Measurements from ENCODE around the gene COL20A1. TPM values are rescaled to one million over a fixed set of nuclear protein-coding genes. Genes with fewer than 3 reads are reported as not detected.

COL20A1 gene
- total and polyA plus RNA-seq, 2 donors (not counting 1 experiment from before 2014, with no cell fraction given): not detected

DNA sequence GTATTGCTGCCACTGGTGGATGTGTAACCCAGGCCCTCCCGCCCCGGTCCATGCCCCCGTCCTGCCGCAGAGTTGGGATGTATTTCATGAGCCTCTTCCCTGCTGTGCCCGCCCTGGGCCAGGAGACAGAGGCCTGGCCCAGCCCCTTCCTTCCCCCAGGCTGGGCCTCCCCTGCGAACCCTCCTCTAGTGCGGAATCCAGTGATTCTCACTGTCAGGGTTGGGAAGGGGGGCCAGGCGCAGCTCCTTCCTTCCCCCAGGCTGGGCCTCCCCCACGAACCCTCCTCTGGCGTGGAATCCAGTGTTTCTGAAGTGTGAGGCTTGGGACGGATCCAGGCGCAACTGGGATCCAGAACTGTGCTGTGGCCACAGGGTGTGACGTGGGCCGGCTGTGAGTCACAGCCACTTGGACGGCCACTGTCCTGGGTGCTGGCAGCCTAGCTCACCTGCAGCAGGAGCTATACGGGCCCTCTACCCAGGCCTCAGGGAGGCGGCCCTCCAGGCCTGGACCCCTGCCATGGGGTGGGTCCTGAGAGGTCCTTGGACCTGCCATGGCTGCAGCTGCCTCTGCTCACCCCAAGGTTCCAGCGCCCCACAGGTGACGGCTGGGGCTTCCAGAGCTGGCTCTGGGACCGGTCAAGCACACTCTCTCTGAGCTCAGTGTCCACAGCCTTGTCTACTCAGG lies 28.3 kb downstream of the COL20A1 start:
- DNase-seq (ENCODE audit: low read depth in 2 of 2): peak; percentile 37 to 54
- no peak overlapping the region for H2AFZ ChIP-seq (ENCODE audit: low read length)
- H3K36me3 ChIP-seq (ENCODE audit: control insufficient read depth, insufficient read depth, low read length): no peaks in the 10 kb centered on the region
- TF ChIP-seq, protein P1, sequence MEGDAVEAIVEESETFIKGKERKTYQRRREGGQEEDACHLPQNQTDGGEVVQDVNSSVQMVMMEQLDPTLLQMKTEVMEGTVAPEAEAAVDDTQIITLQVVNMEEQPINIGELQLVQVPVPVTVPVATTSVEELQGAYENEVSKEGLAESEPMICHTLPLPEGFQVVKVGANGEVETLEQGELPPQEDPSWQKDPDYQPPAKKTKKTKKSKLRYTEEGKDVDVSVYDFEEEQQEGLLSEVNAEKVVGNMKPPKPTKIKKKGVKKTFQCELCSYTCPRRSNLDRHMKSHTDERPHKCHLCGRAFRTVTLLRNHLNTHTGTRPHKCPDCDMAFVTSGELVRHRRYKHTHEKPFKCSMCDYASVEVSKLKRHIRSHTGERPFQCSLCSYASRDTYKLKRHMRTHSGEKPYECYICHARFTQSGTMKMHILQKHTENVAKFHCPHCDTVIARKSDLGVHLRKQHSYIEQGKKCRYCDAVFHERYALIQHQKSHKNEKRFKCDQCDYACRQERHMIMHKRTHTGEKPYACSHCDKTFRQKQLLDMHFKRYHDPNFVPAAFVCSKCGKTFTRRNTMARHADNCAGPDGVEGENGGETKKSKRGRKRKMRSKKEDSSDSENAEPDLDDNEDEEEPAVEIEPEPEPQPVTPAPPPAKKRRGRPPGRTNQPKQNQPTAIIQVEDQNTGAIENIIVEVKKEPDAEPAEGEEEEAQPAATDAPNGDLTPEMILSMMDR (conservative IDR thresholded peaks at IDR 0.05 in 1 of 2, IDR thresholded peaks at IDR 0.05 in 1 of 2; ENCODE audit: low read depth in 1 of 2, low read length in 2 of 2): no peak
- no peak for TF ChIP-seq EZH2 (IDR thresholded peaks at IDR 0.05; ENCODE audit: low read length, missing control alignments)
- H3K4me2 ChIP-seq (ENCODE audit: extremely low read depth, insufficient read depth, low read length): no peak overlapping the region
- H3K4me3 ChIP-seq (replicated peaks in 1 of 4; ENCODE audit: control extremely low read depth in 1 of 4, insufficient read depth in 1 of 4, low read depth in 3 of 4, low read length in 4 of 4): no peak overlapping the region
- no peaks in the 10 kb centered on the region for H3K9me3 ChIP-seq (ENCODE audit: control insufficient read depth, insufficient read depth, low read depth, low read length)
- H3K9ac ChIP-seq (ENCODE audit: insufficient read depth, low read length): no peak overlapping the region
- no peaks in the 10 kb centered on the region for H3K4me1 ChIP-seq (ENCODE audit: control insufficient read depth, extremely low read depth, insufficient read depth, low read length)
- no peak overlapping the region for H3K27ac ChIP-seq (ENCODE audit: insufficient read depth, low read length)
- peaks cover 7% of the 10 kb centered on the region for H3K27me3 ChIP-seq (ENCODE audit: control insufficient read depth, insufficient read depth, low read length)
- H3K79me2 ChIP-seq (ENCODE audit: control insufficient read depth, insufficient read depth, low read length): no peaks in the 10 kb centered on the region
- H4K20me1 ChIP-seq (ENCODE audit: control insufficient read depth, extremely low read depth, insufficient read depth, low read length): no peaks in the 10 kb centered on the region

DNA sequence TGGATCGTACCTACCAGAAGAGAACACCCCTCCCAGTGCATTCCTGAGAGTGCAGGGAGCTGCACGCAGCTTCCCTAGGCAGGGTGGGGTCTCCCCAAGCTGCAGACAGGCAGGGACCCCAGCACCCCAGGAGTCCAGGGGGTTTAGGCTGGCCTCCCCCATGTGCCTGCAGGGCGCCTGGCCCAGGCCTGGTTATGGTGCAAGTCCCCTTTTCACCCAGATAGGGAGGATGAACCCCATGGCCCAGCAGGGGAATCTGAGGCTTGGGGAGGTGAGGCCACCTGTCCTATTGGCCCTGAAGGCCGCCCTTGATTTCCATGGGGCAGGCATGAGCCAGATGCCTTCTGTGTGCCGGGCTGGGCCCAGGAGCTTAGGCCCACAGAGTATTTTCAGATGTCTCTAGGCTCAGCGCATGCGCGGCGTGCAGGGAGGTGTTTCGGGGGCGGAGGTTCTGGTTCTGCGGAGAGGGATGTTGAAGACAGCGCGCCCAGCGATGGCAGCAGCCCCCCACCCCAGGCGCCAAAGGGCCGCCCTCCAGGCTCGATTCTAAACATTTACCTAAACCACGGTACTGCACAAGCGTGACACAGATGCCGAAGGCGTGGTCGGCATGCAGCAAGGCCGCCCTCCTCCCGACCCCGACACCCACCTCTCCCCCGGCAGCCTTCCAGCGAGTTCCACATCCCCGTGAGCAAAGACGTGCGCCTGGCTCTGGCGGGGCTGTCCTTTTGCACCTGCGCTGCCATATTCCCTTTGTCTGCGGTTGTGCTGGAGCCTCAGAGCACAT lies 29.4 kb downstream of the COL20A1 start:
- no peak for TF ChIP-seq EZH2 (IDR thresholded peaks at IDR 0.05; ENCODE audit: low read length, missing control alignments)
- TF ChIP-seq, protein P1 (conservative IDR thresholded peaks at IDR 0.05 in 1 of 2, IDR thresholded peaks at IDR 0.05 in 1 of 2; ENCODE audit: low read depth in 1 of 2, low read length in 2 of 2): no peak
- no peak for DNase-seq (ENCODE audit: low read depth in 2 of 2)
- H2AFZ ChIP-seq (ENCODE audit: low read length): no peak overlapping the region
- no peak overlapping the region for H3K9ac ChIP-seq (ENCODE audit: insufficient read depth, low read length)
- no peak overlapping the region for H3K27ac ChIP-seq (ENCODE audit: insufficient read depth, low read length)
- no peak overlapping the region for H3K4me3 ChIP-seq (replicated peaks in 1 of 4; ENCODE audit: control extremely low read depth in 1 of 4, insufficient read depth in 1 of 4, low read depth in 3 of 4, low read length in 4 of 4)
- no peaks in the 10 kb centered on the region for H3K9me3 ChIP-seq (ENCODE audit: control insufficient read depth, insufficient read depth, low read depth, low read length)
- H3K36me3 ChIP-seq (ENCODE audit: control insufficient read depth, insufficient read depth, low read length): no peaks in the 10 kb centered on the region
- no peaks in the 10 kb centered on the region for H3K79me2 ChIP-seq (ENCODE audit: control insufficient read depth, insufficient read depth, low read length)
- H3K27me3 ChIP-seq (ENCODE audit: control insufficient read depth, insufficient read depth, low read length): peaks cover 7% of the 10 kb centered on the region
- no peaks in the 10 kb centered on the region for H4K20me1 ChIP-seq (ENCODE audit: control insufficient read depth, extremely low read depth, insufficient read depth, low read length)
- H3K4me1 ChIP-seq (ENCODE audit: control insufficient read depth, extremely low read depth, insufficient read depth, low read length): no peaks in the 10 kb centered on the region
- no peak overlapping the region for H3K4me2 ChIP-seq (ENCODE audit: extremely low read depth, insufficient read depth, low read length)

DNA sequence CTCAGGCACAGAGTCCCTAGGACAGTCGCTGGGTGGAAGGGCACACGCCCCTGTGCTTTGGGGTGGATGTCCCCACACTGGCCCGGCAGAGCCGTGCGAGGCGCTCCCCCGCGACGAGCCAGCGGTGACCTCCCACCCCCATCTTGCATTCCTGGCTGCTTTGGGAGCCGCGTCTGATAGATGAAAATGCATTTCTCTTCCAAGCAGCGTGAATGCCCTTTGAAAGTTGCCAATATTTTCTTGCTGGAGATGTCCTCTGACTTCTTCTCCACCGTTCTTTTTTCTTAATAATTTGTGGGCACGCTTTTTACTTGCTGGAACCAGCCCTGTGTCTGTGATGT lies 29.9 kb downstream of the COL20A1 start:
- TF ChIP-seq, protein P1 (conservative IDR thresholded peaks at IDR 0.05 in 1 of 2, IDR thresholded peaks at IDR 0.05 in 1 of 2; ENCODE audit: low read depth in 1 of 2, low read length in 2 of 2): no peak
- TF ChIP-seq EZH2 (IDR thresholded peaks at IDR 0.05; ENCODE audit: low read length, missing control alignments): no peak
- H3K27me3 ChIP-seq (ENCODE audit: control insufficient read depth, insufficient read depth, low read length): peaks cover 7% of the 10 kb centered on the region
- H3K9ac ChIP-seq (ENCODE audit: insufficient read depth, low read length): no peak overlapping the region
- H3K79me2 ChIP-seq (ENCODE audit: control insufficient read depth, insufficient read depth, low read length): no peaks in the 10 kb centered on the region
- H3K36me3 ChIP-seq (ENCODE audit: control insufficient read depth, insufficient read depth, low read length): no peaks in the 10 kb centered on the region
- no peaks in the 10 kb centered on the region for H3K9me3 ChIP-seq (ENCODE audit: control insufficient read depth, insufficient read depth, low read depth, low read length)
- H2AFZ ChIP-seq (ENCODE audit: low read length): no peak overlapping the region
- no peaks in the 10 kb centered on the region for H4K20me1 ChIP-seq (ENCODE audit: control insufficient read depth, extremely low read depth, insufficient read depth, low read length)
- DNase-seq (ENCODE audit: low read depth in 2 of 2): no peak
- no peaks in the 10 kb centered on the region for H3K4me1 ChIP-seq (ENCODE audit: control insufficient read depth, extremely low read depth, insufficient read depth, low read length)
- H3K4me2 ChIP-seq (ENCODE audit: extremely low read depth, insufficient read depth, low read length): no peak overlapping the region
- no peak overlapping the region for H3K27ac ChIP-seq (ENCODE audit: insufficient read depth, low read length)
- no peak overlapping the region for H3K4me3 ChIP-seq (replicated peaks in 1 of 4; ENCODE audit: control extremely low read depth in 1 of 4, insufficient read depth in 1 of 4, low read depth in 3 of 4, low read length in 4 of 4)

Measured in fibroblast of lung (primary cell).